HCT116 (cell line): ENCODE measurements around the gene GGCX.

Experiments
- ATF3 ChIP-seq: IDR thresholded peaks from 2 replicates; pipeline ENCODE4 v1.6.1; 2012
- CTCF ChIP-seq, 3 experiments: fragments of 200-600 bp in 1 of 3; sonication (generic) in 1 of 3; IDR thresholded peaks in 2 of 3; conservative IDR thresholded peaks in 1 of 3; 2 replicates each; pipeline ENCODE4 v1.5.1; 2012 to 2017; ENCODE audit warnings: low read depth in 2 of 3, low read length in 2 of 3, antibody characterized with exemption in 1 of 3, borderline replicate concordance in 1 of 3, control low read depth in 1 of 3, mild to moderate bottlenecking in 1 of 3, mixed read lengths in 1 of 3, mixed run types in 1 of 3, moderate library complexity in 1 of 3; ENCODE audit not compliant: insufficient read depth in 1 of 3
- POLR2AphosphoS5 ChIP-seq: IDR thresholded peaks from 2 replicates; pipeline ENCODE4 v1.6.1; 2011; ENCODE audit warnings: mild to moderate bottlenecking, low read depth, low read length, moderate library complexity
- TCF7L2 ChIP-seq: IDR thresholded peaks from 2 replicates; pipeline ENCODE4 v1.7.0; 2011; ENCODE audit warnings: borderline replicate concordance, inconsistent platforms; ENCODE audit not compliant: insufficient read depth, insufficient read length; ENCODE audit errors: extremely low read depth
- ZFX ChIP-seq: fragments of 450-650 bp; IDR thresholded peaks from 2 replicates; pipeline ENCODE4 v1.6.1; 2017
- ZNF274 ChIP-seq: fragments of 200-500 bp; sonication (Bioruptor generic); IDR thresholded peaks from 2 replicates; pipeline ENCODE4 v1.6.1; 2014; ENCODE audit warnings: mild to moderate bottlenecking, low read depth, low read length, inconsistent platforms

DNA sequence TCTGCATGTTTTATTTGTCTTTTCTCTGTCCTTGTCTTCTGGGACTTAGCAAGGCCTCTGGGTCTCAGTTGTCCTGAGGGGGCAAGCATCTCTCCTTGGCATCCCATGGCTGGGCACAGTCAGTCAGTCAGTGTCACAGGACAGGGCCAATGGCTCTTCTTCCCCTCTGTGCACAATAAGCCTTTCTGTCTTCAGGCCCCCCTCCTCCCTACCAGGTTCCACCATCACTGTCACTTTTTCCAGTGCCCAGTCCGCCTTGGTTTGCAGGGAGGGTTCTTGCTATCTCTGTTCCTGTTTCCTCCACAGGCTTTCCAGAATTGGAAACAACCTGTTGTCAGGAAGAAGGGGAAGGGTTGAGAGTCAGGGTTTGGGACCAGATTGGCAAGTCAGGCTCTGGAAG, 21.2 kb upstream of the GGCX start:
- TF ChIP-seq ATF3 = no peak
- no peak for TF ChIP-seq CTCF (IDR thresholded peaks at IDR 0.05 in 2 of 3, conservative IDR thresholded peaks at IDR 0.05 in 1 of 3; ENCODE audit: borderline replicate concordance in 1 of 3, insufficient read depth in 1 of 3, low read depth in 2 of 3, low read length in 2 of 3)
- no peak for TF ChIP-seq ZFX
- TF ChIP-seq TCF7L2 = no peak
- no peak for TF ChIP-seq POLR2AphosphoS5
- no peak for TF ChIP-seq ZNF274
